Measurements from ENCODE around the gene LSM14B. TPM values are rescaled to one million over a fixed set of nuclear protein-coding genes. Genes with fewer than 3 reads are reported as not detected.

LSM14B gene
- total RNA-seq, 2 donors from 2014 or later: 39.7 to 87.1 TPM

DNA sequence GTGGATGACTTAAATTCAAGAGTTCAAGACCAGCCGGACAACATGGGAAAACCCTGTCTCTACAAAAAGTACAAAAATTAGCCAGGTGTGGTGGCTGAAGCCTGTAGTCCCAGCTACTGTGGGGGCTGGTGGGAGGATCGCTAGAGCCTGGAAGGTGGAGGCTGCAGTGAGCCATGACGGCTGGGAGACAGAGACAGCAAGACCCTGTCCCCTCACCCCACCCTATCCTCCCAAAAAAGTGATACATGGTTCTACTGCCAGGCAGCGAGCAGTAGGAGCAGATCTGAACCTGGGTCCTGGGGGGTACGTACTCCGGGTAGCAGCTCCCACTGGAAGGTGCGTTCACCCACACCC, 18.7 kb downstream of the LSM14B start:
- intact Hi-C loops (cut with DNase I): loop anchor here (5.0 to 10.0 kb wide), 2 partner anchors 74 to 244 kb away; partner anchors contain the start of genes RPS21 and TAF4
- no peak for TF ChIP-seq POLR2A (IDR thresholded peaks at IDR 0.05)
- TF ChIP-seq POLR2AphosphoS5 (IDR thresholded peaks at IDR 0.05): no peak
- TF ChIP-seq, protein P1, sequence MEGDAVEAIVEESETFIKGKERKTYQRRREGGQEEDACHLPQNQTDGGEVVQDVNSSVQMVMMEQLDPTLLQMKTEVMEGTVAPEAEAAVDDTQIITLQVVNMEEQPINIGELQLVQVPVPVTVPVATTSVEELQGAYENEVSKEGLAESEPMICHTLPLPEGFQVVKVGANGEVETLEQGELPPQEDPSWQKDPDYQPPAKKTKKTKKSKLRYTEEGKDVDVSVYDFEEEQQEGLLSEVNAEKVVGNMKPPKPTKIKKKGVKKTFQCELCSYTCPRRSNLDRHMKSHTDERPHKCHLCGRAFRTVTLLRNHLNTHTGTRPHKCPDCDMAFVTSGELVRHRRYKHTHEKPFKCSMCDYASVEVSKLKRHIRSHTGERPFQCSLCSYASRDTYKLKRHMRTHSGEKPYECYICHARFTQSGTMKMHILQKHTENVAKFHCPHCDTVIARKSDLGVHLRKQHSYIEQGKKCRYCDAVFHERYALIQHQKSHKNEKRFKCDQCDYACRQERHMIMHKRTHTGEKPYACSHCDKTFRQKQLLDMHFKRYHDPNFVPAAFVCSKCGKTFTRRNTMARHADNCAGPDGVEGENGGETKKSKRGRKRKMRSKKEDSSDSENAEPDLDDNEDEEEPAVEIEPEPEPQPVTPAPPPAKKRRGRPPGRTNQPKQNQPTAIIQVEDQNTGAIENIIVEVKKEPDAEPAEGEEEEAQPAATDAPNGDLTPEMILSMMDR (IDR thresholded peaks at IDR 0.05): no peak
- WGBS: 81% methylated on average over 7 of the region's 7 CpGs
- peaks cover 11% of the 10 kb centered on the region for H3K4me1 ChIP-seq (replicated peaks)
- H3K9me3 ChIP-seq: no peaks in the 10 kb centered on the region
- H3K27me3 ChIP-seq (replicated peaks; ENCODE audit: insufficient read depth): no peaks in the 10 kb centered on the region
- H3K4me3 ChIP-seq: no peak overlapping the region
- peaks cover 19 to 23% of the 10 kb centered on the region in 2 donors for H3K36me3 ChIP-seq
- no peak for DNase-seq (ENCODE audit: low spot score)
- no peak overlapping the region for H3K27ac ChIP-seq

DNA sequence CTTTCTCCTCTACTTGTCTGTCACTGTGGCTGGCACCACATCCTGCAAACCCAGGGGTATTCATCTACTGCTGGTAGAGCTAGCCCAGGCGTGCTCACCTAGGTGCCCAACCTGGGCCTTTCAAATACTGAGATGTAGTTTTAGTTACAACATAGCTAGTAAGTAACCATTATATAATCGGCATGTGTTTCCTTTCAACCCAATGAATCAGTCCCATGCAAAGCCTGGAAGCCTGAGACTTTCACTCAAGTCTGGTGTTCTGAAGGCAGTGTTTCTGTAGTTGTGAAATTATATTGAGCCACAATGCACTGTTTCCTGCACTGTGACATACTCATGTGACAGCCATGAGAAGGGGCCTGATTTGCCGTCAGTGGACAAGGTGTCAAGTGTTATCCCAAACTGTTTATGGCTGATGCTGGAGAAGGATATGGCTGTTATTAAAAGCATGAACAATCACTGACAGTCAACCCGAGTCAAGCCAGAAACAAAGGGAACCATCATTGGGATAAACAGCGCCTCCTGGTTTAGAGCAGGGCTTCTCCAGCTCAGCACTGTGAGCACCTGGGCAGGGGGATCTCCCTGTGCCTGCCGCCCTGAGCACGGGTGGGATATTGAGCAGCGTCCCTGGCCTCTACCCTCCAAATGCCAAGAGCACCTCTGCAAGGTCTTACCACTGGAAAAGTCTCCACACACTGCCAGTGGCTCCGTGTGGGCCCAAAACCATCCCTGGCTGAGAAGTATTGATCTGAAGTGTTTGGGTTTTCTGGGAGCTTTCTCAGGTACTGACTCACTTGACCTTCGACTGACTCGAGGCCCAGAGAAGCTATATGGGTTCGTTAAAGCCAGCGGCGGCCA, 19.3 kb downstream of the LSM14B start:
- H3K27me3 ChIP-seq (replicated peaks; ENCODE audit: insufficient read depth): no peaks in the 10 kb centered on the region
- H3K4me3 ChIP-seq: peak overlapping the region; percentile 81 to 92
- H3K4me1 ChIP-seq (replicated peaks): peaks cover 11% of the 10 kb centered on the region
- H3K27ac ChIP-seq: peak overlapping the region; percentile 91 to 98
- WGBS: 20% methylated on average over 14 of the region's 14 CpGs
- H3K9me3 ChIP-seq: no peaks in the 10 kb centered on the region
- H3K36me3 ChIP-seq: peaks cover 19 to 23% of the 10 kb centered on the region in 2 donors
- TF ChIP-seq POLR2A (IDR thresholded peaks at IDR 0.05) (no peak), POLR2AphosphoS5 (IDR thresholded peaks at IDR 0.05) (no peak)
- TF ChIP-seq, protein P1 (IDR thresholded peaks at IDR 0.05): peak in 2 of 4 experiments; percentile 29 to 32
- intact Hi-C loops (cut with DNase I): loop anchor here (2.0 to 10.0 kb wide), 4 partner anchors 19 to 243 kb away; partner anchors contain the start of genes LSM14B, OSBPL2, RPS21 and TAF4
- DNase-seq (ENCODE audit: low spot score): no peak

DNA sequence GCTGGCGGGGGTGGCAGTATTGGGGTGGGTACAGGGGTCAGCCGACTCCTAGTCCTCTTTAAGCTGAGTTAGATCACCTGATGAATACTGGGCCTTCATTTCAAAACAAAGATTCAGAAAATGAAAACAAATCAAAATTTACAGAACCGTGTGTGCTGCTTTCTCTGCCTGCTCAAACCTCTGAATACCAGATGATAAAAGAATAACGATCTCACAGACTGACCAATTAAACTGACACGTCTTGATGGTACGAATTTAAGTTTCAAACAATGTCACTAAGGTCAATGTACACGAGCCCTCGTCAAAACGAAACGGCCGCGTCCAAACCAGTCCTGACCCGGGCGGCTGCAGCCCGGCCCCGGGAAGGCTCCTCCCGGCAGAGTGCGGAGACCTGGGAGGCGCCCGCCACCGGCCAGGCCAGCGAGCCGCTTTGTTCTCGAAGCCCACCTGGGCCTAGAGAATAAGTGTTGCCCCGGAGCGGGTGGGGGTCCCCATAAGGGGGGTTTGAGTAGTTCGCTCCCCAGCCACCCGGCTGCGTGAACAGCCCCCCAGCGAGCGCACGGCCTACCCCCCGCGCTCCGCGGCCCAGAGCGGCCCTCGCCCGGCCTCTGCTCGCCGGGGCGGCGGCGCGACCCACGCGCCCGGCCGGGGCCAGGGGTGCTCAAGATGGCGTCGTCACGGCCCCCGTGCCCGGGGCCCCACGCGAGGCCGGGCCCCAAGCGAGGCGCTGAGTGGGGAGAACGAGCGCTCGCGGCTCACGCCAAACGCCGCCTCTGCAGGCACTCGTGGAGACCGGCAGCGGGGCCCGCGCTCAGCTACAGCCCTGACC, 20.2 kb downstream of the LSM14B start:
- H3K27me3 ChIP-seq (replicated peaks; ENCODE audit: insufficient read depth): no peaks in the 10 kb centered on the region
- DNase-seq (ENCODE audit: low spot score): no peak
- under 1% methylated on average over 59 of the region's 71 CpGs for WGBS
- no peaks in the 10 kb centered on the region for H3K9me3 ChIP-seq
- peaks cover 19 to 20% of the 10 kb centered on the region in 2 donors for H3K36me3 ChIP-seq
- H3K4me1 ChIP-seq (replicated peaks): peaks cover 11% of the 10 kb centered on the region
- TF ChIP-seq, protein P1 (IDR thresholded peaks at IDR 0.05): no peak
- TF ChIP-seq POLR2A (IDR thresholded peaks at IDR 0.05) (no peak), POLR2AphosphoS5 (IDR thresholded peaks at IDR 0.05) (no peak)
- H3K27ac ChIP-seq: peak overlapping the region; percentile 91 to 98
- H3K4me3 ChIP-seq: peak overlapping the region; percentile 81 to 92
- intact Hi-C loops (cut with DNase I): loop anchor here (2.0 to 10.0 kb wide), 4 partner anchors 20 to 242 kb away; partner anchors contain the start of genes LSM14B, OSBPL2, RPS21 and TAF4

DNA sequence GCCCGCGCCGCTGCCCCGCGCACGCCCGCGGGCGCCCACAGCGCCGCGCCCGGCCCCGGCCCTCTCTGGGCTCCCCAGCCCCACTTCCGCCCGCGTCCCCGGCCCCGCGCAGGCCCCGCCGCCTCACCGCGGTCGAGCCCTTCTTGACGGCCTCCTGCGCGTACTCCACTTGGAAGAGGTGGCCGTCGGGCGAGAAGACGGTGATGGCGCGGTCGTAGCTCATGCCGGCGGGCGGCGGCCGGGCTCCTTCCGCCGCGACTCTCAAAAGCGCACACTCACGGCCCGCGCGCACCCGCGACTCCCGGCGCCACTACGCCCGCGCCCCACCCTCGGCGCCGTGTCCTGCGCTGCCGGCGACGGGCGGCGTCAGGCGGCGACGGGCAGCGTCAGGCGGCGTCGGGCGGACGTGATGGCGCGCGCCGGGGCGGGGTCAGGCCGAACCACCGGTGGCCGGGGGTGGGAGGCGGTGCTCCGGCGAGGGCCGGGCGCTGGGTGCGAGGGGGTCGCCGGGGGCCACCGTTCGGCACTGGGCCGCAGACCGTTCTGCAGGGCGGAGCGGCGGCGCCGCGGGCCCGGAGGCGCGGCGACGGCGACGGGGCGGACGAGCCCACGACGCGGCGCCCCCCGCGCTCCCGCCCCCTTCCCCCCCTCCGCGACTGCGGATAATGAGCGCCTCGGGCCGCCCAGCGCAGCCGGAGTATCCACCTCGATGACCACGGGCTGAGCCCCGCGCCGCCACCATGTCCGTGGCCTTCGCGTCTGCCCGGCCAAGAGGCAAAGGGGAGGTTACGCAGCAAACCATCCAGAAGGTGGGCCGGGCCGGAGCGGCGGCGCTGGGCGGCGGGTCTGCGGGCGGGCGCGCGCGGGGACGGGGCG, 21.0 kb downstream of the LSM14B start, which contains the start of the genes PSMA7 and SS18L1:
Gene PSMA7 (minus strand): TSS at position 314 of the 876 bp plus-strand sequence. CDS start 91 bp downstream, at position 223.
Gene SS18L1 (plus strand): TSS at position 689 of the 876 bp plus-strand sequence. CDS start 52 bp downstream, at position 741.
- Histone ChIP-seq H3K36me3 (peaks cover 11% of the 10 kb centered on the region in 2 donors), H3K9me3 (no peaks in the 10 kb centered on the region), H3K27me3 (replicated peaks; ENCODE audit: insufficient read depth) (no peaks in the 10 kb centered on the region), H3K27ac (peak within 1 kb of the TSS; percentile 91 to 98), H3K4me1 (replicated peaks) (peaks cover 11% of the 10 kb centered on the region), H3K4me3 (peak within 1 kb of the TSS; percentile 81 to 92)
- DNase-seq (ENCODE audit: low spot score): peak; percentile 82
- WGBS: under 1% methylated on average over 53 of the region's 148 CpGs
- TF ChIP-seq POLR2A (IDR thresholded peaks at IDR 0.05): peak; percentile 91
- TF ChIP-seq, protein P1 (IDR thresholded peaks at IDR 0.05): peak in 1 of 4 experiments; percentile 11
- TF ChIP-seq POLR2AphosphoS5 (IDR thresholded peaks at IDR 0.05): peak; percentile 46
- intact Hi-C loops (cut with DNase I): loop anchor here (2.0 to 10.0 kb wide), 4 partner anchors 21 to 241 kb away; partner anchors contain the start of genes LSM14B, OSBPL2, RPS21 and TAF4

Data from prostate gland (tissue), 2 donors.